ENCODE data around the gene SLC4A4. TPM values are rescaled to one million over a fixed set of nuclear protein-coding genes. Genes with fewer than 3 reads are reported as not detected.
A peak's percentile ranks its signal among the peaks of the same experiment; 100 is the strongest.

Gene SLC4A4
- total and polyA plus RNA-seq, 4 donors: 3.0 to 36.7 (median 8.2) TPM

DNA sequence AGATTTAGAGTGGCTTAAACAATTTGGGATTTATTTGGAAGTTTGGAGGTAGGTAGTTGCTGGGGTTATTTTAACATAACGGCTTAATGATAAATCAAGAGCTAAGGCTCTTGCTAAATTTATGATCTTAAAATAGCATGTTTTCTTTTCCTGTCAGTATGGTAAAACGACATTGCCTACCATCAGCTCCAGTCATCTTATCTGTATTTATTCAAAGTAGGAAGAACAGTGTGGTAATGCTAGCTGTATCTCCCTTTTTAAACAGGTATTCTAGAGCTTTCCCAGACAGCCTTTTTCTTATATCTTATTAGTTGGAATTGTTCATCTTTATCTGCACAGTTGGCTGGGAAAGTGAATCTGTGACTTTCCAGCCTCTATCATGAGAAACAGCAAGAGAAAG is 110.2 kb downstream of the SLC4A4 start:
- H3K9ac ChIP-seq (ENCODE audit: low read depth in 1 of 2, low read length in 2 of 2): no peak overlapping the region
- TF ChIP-seq HNF4A (conservative IDR thresholded peaks at IDR 0.05): peak in 1 of 2 donors; percentile 12
- TF ChIP-seq, protein P1, sequence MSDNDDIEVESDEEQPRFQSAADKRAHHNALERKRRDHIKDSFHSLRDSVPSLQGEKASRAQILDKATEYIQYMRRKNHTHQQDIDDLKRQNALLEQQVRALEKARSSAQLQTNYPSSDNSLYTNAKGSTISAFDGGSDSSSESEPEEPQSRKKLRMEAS (IDR thresholded peaks at IDR 0.05): no peak
- TF ChIP-seq REST (IDR thresholded peaks at IDR 0.05): no peak
- TF ChIP-seq EGR1 (IDR thresholded peaks at IDR 0.05; ENCODE audit: low read depth in 2 of 2): no peak
- peak in 1 of 2 donors; percentile 39 for TF ChIP-seq RXRA (IDR thresholded peaks at IDR 0.05)
- TF ChIP-seq, protein P2, sequence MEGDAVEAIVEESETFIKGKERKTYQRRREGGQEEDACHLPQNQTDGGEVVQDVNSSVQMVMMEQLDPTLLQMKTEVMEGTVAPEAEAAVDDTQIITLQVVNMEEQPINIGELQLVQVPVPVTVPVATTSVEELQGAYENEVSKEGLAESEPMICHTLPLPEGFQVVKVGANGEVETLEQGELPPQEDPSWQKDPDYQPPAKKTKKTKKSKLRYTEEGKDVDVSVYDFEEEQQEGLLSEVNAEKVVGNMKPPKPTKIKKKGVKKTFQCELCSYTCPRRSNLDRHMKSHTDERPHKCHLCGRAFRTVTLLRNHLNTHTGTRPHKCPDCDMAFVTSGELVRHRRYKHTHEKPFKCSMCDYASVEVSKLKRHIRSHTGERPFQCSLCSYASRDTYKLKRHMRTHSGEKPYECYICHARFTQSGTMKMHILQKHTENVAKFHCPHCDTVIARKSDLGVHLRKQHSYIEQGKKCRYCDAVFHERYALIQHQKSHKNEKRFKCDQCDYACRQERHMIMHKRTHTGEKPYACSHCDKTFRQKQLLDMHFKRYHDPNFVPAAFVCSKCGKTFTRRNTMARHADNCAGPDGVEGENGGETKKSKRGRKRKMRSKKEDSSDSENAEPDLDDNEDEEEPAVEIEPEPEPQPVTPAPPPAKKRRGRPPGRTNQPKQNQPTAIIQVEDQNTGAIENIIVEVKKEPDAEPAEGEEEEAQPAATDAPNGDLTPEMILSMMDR (IDR thresholded peaks at IDR 0.05; ENCODE audit: low read depth, low read length, missing input control): no peak
- TF ChIP-seq, protein P3, sequence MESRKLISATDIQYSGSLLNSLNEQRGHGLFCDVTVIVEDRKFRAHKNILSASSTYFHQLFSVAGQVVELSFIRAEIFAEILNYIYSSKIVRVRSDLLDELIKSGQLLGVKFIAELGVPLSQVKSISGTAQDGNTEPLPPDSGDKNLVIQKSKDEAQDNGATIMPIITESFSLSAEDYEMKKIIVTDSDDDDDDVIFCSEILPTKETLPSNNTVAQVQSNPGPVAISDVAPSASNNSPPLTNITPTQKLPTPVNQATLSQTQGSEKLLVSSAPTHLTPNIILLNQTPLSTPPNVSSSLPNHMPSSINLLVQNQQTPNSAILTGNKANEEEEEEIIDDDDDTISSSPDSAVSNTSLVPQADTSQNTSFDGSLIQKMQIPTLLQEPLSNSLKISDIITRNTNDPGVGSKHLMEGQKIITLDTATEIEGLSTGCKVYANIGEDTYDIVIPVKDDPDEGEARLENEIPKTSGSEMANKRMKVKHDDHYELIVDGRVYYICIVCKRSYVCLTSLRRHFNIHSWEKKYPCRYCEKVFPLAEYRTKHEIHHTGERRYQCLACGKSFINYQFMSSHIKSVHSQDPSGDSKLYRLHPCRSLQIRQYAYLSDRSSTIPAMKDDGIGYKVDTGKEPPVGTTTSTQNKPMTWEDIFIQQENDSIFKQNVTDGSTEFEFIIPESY (IDR thresholded peaks at IDR 0.05): no peak
- TF ChIP-seq FOXA1 (IDR thresholded peaks at IDR 0.05): peak; percentile 2
- no peak for TF ChIP-seq JUND (IDR thresholded peaks at IDR 0.05)
- TF ChIP-seq NR2F2 (IDR thresholded peaks at IDR 0.05): no peak
- no peak for TF ChIP-seq ATF3 (IDR thresholded peaks at IDR 0.05)
- no peak for TF ChIP-seq TAF1 (conservative IDR thresholded peaks at IDR 0.05)
- TF ChIP-seq SP1 (IDR thresholded peaks at IDR 0.05): no peak
- peak; percentile 34 for TF ChIP-seq YY1 (IDR thresholded peaks at IDR 0.05)
- WGBS: 21% methylated on average over 2 of the region's 2 CpGs
- H3K9me3 ChIP-seq (ENCODE audit: control insufficient read depth in 4 of 4, low read length in 3 of 4): no peaks in the 10 kb centered on the region
- no peak overlapping the region for H3K27ac ChIP-seq (ENCODE audit: low read depth in 1 of 2, low read length in 2 of 2)
- peaks cover 0 to 3% (median 0%) of the 10 kb centered on the region in 4 donors for H3K36me3 ChIP-seq (ENCODE audit: control insufficient read depth in 4 of 4, insufficient read depth in 3 of 4, low read depth in 1 of 4, low read length in 3 of 4)
- H3K4me1 ChIP-seq (ENCODE audit: control insufficient read depth in 4 of 4, insufficient read depth in 4 of 4, low read length in 3 of 4): peaks cover 4 to 25% (median 17%) of the 10 kb centered on the region in 4 donors
- no peak overlapping the region for H3K4me3 ChIP-seq (ENCODE audit: low read depth in 1 of 3, low read length in 3 of 3)
- DNase-seq (ENCODE audit: low spot score): no peak
- no peaks in the 10 kb centered on the region for H3K27me3 ChIP-seq (ENCODE audit: control insufficient read depth in 4 of 4, insufficient read depth in 4 of 4, low read length in 3 of 4)

- Histone ChIP-seq H3K27ac (ENCODE audit: low read depth in 1 of 2, low read length in 2 of 2) (no peak overlapping the region), H3K9ac (ENCODE audit: low read depth in 1 of 2, low read length in 2 of 2) (no peak overlapping the region), H3K4me1 (ENCODE audit: control insufficient read depth in 4 of 4, insufficient read depth in 4 of 4, low read length in 3 of 4) (peaks cover 4 to 25% (median 17%) of the 10 kb centered on the region in 4 donors), H3K27me3 (ENCODE audit: control insufficient read depth in 4 of 4, insufficient read depth in 4 of 4, low read length in 3 of 4) (no peaks in the 10 kb centered on the region), H3K9me3 (ENCODE audit: control insufficient read depth in 4 of 4, low read length in 3 of 4) (no peaks in the 10 kb centered on the region), H3K36me3 (ENCODE audit: control insufficient read depth in 4 of 4, insufficient read depth in 3 of 4, low read depth in 1 of 4, low read length in 3 of 4) (peaks cover 0 to 7% (median 0%) of the 10 kb centered on the region in 4 donors), H3K4me3 (ENCODE audit: low read depth in 1 of 3, low read length in 3 of 3) (no peak overlapping the region)
- DNase-seq (ENCODE audit: low spot score): no peak
- 57% methylated on average over 3 of the region's 3 CpGs for WGBS
- TF ChIP-seq GABPA (IDR thresholded peaks at IDR 0.05 in 1 of 2, conservative IDR thresholded peaks at IDR 0.05 in 1 of 2): no peak
- no peak for TF ChIP-seq SP1 (IDR thresholded peaks at IDR 0.05)
- TF ChIP-seq, protein P3 (IDR thresholded peaks at IDR 0.05): no peak
- TF ChIP-seq, protein P2 (IDR thresholded peaks at IDR 0.05; ENCODE audit: low read depth, low read length, missing input control): no peak
- TF ChIP-seq REST (IDR thresholded peaks at IDR 0.05): no peak
- TF ChIP-seq NR2F2 (IDR thresholded peaks at IDR 0.05): no peak
These were observed 111.1 kb downstream of the SLC4A4 start for GRCh38 chr4:71449878-71450277.

Data from liver (tissue), 9 donors.